Adrenal gland (tissue), 5 donors: ENCODE data around the gene LRRC25.

Experiments
- CTCF ChIP-seq, 6 experiments: fragments of 450-650 bp in 4 of 6; fragments of 200-600 bp in 2 of 6; sonication (generic) in 1 of 6; IDR thresholded peaks; 1 replicate in 5 of 6; 2 replicates in 1 of 6; pipeline versions ENCODE4 v1.5.1 to v1.8.0; 2016 to 2021; ENCODE audit warnings: antibody characterized with exemption in 6 of 6, mild to moderate bottlenecking in 2 of 6, moderate library complexity in 1 of 6
- POLR2A ChIP-seq, 2 donors: fragments of 450-650 bp; IDR thresholded peaks; one replicate each; pipeline ENCODE4 v1.6.1; 2017; ENCODE audit warnings: antibody characterized with exemption in 2 of 2, mild to moderate bottlenecking in 2 of 2, moderate library complexity in 1 of 2
- donor health status: DM: no; HTN: no; CAD: no.

DNA sequence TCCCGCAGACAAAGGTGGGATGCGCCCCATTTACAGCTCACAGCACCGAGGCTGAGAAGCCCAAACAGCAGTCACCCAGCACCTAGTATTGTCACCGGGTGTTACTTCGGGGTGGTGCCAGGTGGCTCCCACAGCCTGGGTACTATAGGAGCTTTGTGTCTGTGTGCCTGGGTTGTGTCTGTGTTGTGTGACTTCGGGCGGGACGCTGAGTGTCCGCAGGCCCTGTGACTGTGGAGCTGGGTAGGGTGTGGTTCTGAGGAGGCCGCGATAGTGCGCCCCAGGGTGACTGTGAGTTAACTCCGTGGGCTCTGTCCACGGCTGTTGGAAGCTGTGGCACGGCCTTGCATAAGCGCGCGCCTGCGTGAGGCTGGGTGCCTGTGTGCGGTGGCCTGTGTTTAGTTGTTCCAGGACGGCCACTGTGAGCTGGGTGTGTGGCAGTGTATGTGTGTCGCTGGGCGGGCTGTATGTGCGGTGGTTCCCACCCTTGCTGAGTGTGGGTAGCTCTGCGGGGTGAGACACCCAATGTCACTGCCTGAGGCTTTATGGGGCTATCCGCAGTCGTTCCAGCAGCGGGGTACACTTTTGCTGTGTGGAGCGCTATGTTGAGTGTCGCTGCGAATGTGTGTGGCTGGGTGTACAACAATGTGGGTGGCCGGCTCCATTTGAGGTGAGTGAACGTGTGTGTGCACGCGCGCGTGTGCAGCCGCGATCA lies 21.2 kb upstream of the LRRC25 start:
- TF ChIP-seq POLR2A (IDR thresholded peaks at IDR 0.05): no peak
- no peak for TF ChIP-seq CTCF (IDR thresholded peaks at IDR 0.05)
